ENCODE measurements around the gene RNF17.

DNA sequence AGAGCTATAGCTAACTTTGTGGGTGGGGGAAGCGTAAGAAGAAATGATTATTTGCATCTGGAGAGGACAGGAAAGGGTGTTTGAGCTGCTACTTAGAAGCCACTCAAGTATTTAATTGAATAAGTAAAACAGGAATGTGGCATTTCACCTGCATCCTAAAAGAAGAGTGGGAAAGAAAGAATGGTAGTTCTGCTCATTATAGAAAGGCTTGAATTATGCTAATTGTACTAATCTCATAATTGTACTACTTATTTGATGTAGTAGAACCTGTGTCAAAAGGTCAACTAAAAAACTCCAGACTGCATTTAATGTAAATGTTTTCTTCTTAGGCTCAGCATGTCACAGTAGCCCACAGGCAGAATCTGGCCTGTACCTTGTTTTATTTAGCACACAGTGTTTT lies 113.6 kb downstream of the RNF17 start:
- TF ChIP-seq, protein P1, sequence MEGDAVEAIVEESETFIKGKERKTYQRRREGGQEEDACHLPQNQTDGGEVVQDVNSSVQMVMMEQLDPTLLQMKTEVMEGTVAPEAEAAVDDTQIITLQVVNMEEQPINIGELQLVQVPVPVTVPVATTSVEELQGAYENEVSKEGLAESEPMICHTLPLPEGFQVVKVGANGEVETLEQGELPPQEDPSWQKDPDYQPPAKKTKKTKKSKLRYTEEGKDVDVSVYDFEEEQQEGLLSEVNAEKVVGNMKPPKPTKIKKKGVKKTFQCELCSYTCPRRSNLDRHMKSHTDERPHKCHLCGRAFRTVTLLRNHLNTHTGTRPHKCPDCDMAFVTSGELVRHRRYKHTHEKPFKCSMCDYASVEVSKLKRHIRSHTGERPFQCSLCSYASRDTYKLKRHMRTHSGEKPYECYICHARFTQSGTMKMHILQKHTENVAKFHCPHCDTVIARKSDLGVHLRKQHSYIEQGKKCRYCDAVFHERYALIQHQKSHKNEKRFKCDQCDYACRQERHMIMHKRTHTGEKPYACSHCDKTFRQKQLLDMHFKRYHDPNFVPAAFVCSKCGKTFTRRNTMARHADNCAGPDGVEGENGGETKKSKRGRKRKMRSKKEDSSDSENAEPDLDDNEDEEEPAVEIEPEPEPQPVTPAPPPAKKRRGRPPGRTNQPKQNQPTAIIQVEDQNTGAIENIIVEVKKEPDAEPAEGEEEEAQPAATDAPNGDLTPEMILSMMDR (IDR thresholded peaks at IDR 0.05) = no peak
- TF ChIP-seq POLR2A (IDR thresholded peaks at IDR 0.05) (no peak), EP300 (IDR thresholded peaks at IDR 0.05) (no peak)
